HG02840 (cell line): ENCODE results near the gene TIMM17B.
"Not testable (repeated sequence)": the region's sequence is repeated elsewhere in the genome, so short reads cannot be mapped to it uniquely, and the experiment has no call there.

ENCODE experiments used
- ATAC-seq: cut with Tn5 transposase; IDR thresholded peaks from one replicate; pipeline ENCODE4 v1.9.1; 2021; ENCODE audit warnings: mild to moderate bottlenecking, moderate library complexity, moderate number of reproducible peaks; ENCODE audit not compliant: unreplicated experiment, low FRiP score

TIMM17B gene

GRCh38 chrX:48897157-48897624, 377 bp downstream of the TIMM17B start:
- no peak for ATAC-seq

- ATAC-seq, result no peak
These were observed 957 bp downstream of the TIMM17B start for GRCh38 chrX:48896611-48897011.

- ATAC-seq, result no peak
These were observed 2.7 kb downstream of the TIMM17B start for GRCh38 chrX:48894891-48895290.

- no peak for ATAC-seq
These were observed 3.8 kb downstream of the TIMM17B start for GRCh38 chrX:48893556-48894348.

- ATAC-seq, result no peak
These were observed 4.7 kb downstream of the TIMM17B start for GRCh38 chrX:48892896-48893295.

GRCh38 chrX:48891402-48892288, 5.9 kb downstream of the TIMM17B start:
- peak; percentile 75 for ATAC-seq

- ATAC-seq, result peak; percentile 47
These were observed 6.6 kb downstream of the TIMM17B start for GRCh38 chrX:48890934-48891401.

GRCh38 chrX:48890296-48890925, 7.2 kb downstream of the TIMM17B start:
- ATAC-seq, result no peak

- ATAC-seq, result not testable (repeated sequence)
These were observed 11.0 kb downstream of the TIMM17B start for GRCh38 chrX:48886586-48886985.

- ATAC-seq, result no peak
These were observed 13.8 kb downstream of the TIMM17B start for GRCh38 chrX:48883729-48884128.

- ATAC-seq, result not testable (repeated sequence)
These were observed 20.6 kb downstream of the TIMM17B start for GRCh38 chrX:48876944-48877343.

GRCh38 chrX:48872017-48872416, 25.6 kb downstream of the TIMM17B start:
- ATAC-seq, result not testable (repeated sequence)

GRCh38 chrX:48864210-48864609, 33.4 kb downstream of the TIMM17B start:
- no peak for ATAC-seq

GRCh38 chrX:48854898-48855297, 42.7 kb downstream of the TIMM17B start:
- ATAC-seq, result no peak

- ATAC-seq, result not testable (repeated sequence)
These were observed 43.3 kb downstream of the TIMM17B start for GRCh38 chrX:48854121-48854804.

GRCh38 chrX:48853494-48853893, 44.1 kb downstream of the TIMM17B start:
- not testable (repeated sequence) for ATAC-seq

GRCh38 chrX:48852857-48853256, 44.7 kb downstream of the TIMM17B start:
- ATAC-seq, result no peak

- ATAC-seq, result no peak
These were observed 48.7 kb downstream of the TIMM17B start for GRCh38 chrX:48848847-48849246.
